Activated T-cell treated with anti-CD3 and anti-CD28 coated beads, Interleukin-2, amount 50 U/mL, for 1 hour (primary cell): ENCODE results near the gene ACD.
A peak's percentile ranks its signal among the peaks of the same experiment; 100 is the strongest.

Source experiments
- DNase-seq: peaks from one replicate; pipeline ENCODE4 v3.0.0-alpha.2; 2020

Gene ACD

DNA sequence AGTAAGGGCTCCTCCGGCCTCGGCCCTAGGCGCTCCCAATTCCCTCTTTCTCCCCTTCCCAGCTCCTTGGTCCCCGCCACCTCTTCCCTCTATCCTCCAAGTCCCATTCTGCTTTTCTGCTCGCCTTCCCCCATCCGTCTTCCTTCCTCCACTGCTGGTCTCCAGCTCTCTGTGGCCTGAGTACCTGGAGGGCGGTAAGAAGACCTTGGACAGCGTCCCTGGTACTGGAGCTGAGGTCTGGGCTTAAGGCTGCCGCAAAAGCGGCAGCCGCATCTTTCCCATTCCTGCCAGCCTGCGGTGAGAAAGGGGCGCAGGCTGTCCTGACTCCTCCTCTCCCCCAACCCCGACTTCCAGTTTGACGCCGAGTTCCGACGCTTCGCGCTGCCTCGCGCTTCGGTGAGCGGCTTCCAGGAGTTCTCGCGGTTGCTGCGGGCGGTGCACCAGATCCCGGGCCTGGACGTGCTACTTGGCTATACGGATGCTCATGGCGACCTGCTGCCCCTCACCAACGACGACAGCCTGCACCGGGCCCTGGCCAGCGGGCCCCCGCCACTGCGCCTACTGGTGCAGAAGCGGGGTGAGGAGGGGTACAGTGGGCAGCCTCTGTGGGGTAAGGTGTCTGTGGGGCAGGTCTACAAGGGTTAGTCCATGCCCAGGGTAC, 1.2 kb upstream of the ACD start:
- DNase-seq: no peak

- DNase-seq: peak; percentile 90
Measured at GRCh38 chr16:67660564-67661028, 536 bp upstream of the ACD start, which contains the start of gene PARD6A. Gene PARD6A (plus strand): TSS chr16:67660960. CDS start chr16:67661039, 79 bp downstream.

- DNase-seq: no peak
Measured at GRCh38 chr16:67658849-67659674, 998 bp downstream of the ACD start.

DNA sequence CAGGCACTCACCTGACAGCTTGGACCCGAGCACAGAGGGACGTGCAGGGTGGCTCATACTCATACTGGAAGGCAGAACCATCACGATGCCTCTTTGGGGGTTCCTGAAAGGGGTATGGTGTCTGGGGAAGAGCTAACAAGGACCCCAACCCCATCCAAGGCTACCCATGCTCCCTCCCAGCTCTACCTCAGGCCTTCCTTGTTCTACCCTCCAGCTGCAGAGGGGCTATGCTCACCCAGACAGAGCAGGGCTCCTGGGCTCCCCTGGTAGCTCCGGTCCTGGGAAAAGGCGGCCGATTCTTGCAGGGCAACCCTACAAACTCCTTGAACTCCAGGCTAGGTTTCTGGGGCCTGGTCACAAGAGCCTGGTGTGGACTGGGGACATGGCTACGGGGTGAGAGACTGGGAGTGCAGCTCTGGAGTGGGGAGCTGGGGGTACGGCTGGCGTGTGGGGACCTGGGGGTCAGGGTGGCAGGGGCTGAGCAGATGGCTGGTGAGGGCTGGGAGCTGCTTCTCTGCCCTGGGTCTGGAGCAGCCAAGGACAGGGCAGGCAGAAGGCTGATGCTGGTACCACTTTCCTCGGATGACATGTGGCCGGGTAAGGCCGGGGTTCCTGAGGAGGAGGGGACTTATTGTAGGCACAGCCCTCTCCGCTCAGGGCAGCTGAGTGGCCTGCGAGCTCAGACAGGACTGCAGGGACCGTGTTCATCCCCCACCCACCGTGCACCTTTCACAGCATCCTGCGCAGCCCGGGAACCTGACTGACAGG, 2.1 kb downstream of the ACD start:
- no peak for DNase-seq

DNA sequence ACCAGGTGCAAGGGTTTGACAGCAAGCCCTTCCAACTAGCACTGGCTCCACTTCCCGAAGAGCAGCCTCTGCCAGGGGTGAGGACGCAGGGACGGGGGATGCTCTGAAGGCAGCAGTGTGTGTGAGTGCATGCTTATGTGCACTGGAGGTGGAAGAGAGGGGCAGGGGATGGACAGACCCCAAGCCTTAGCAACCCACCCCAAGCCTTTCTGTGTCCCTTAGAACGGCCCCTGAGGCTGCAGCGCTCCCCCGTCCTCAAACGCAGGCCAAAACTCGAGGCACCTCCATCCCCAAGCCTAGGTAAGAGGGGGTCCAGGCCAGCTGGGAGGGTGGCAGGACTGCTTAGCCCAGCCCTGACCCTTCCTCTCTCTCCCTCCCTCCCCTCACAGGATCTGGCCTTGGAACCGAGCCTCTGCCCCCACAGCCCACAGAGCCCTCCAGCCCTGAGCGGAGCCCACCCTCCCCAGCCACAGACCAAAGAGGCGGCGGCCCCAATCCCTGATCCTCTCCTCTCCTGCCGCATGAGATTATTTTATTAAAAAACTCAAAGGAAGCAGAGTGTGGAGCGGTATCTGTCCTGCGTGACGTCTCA, 2.9 kb downstream of the ACD start:
- DNase-seq: no peak

DNA sequence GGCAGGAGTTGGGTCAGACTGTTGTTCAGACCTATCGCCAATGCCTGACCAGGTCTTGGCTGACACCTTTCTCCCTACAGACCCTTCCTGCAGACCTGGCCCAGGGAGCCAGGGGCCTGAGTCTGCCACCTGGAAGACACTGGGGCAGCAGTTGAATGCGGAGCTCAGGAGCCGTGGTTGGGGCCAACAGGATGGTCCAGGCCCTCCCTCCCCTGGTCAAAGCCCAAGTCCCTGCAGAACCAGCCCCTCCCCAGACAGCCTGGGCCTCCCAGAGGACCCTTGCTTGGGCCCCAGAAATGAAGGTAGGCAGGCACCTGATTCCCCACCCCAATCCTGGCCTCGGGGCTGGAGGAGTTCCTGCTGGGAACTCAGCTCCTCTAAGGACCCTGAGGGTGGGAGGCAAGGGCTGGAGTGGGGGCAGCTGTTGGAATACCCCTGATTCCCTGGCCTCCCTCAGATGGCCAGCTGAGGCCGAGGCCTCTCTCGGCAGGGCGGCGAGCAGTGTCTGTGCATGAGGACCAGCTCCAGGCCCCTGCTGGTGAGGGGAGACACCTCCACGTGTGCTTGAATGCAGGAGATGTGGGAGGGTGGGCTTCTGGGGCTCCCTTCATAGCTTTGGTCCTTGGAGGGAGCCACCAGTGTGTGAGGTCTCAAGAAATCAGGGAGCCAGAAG, 3.6 kb downstream of the ACD start:
- DNase-seq: no peak

DNA sequence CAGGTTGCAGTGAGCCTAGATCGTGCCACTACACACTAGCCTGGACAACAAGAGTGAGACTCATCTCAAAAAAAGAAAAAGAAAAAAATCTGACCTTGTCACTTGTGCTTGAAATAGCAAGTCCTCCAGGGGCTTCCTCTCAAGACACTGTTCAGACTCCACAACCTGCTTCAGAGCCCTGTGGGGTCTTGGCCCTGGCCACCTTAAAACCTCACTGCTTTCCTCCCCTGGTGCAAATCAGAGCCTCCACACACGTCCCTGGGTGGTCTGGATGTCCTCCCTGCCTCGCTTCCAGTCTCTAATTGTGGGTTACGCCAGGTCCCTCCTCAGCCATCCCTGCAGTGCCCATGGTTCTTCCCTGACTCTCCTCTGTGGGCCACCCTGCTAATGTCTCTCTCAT, 4.7 kb downstream of the ACD start:
- no peak for DNase-seq

- DNase-seq: no peak
Measured at GRCh38 chr16:67654403-67654911, 5.6 kb downstream of the ACD start.

- no peak for DNase-seq
Measured at GRCh38 chr16:67653789-67654402, 6.2 kb downstream of the ACD start.

DNA sequence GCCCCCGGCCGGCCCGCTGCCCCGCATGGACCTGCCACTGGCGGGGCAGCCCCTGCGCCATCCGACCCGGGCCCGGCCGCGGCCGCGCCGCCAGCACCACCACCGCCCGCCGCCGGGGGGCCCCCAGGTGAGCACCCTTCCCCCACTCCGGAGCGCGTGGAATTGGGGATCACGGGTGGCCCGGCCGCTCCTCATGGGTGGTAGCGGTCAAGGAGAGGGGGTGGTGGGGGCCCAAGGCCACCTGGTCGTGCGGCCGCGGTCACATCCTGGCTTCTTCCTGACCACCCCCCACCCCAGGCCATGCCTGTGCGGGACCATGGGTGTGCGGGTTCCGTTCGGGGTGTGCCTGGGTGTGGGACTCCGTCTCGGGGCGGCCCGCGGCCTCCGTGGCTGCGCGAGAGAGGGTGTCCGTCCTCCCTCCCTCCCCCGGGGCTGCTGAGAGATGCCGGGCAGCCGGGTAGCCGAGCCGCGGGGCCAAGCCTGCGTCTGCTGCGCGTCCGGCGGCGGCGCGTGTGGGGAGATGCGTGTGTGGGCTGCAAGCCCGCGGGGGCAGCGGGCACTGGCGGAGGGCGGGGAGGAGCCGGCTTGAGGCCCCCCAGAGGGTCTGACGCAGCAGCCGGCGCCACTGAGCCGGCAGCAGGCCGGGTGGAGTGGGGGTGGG, 6.8 kb downstream of the ACD start:
- no peak for DNase-seq

DNA sequence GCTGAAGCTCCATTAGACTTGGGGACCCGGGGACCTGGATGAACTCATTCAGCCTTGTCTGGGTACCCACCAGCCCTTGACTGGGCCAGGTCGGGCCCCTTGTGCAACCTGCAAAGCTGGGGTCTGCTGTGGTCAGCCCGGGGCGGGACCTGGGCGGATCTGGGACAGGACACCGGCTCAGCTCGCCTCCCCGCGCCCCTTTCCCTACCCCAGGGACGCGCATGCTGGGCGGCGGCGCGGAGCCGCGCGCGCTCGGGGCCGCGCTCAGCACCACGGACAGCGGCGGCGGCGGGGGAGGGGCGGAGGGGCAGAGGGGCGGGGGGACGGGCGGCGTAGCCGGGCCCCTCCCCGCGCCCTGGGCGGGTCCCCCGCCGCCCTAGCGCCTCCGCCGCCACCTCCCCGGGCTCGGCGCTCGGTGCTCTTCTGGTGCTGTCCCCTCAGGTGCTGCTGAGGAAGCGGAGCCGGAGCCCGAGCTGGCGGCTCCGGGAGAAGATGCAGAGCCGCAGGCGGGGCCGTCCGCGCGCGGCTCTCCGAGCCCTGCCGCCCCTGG, 7.4 kb downstream of the ACD start:
- no peak for DNase-seq

DNA sequence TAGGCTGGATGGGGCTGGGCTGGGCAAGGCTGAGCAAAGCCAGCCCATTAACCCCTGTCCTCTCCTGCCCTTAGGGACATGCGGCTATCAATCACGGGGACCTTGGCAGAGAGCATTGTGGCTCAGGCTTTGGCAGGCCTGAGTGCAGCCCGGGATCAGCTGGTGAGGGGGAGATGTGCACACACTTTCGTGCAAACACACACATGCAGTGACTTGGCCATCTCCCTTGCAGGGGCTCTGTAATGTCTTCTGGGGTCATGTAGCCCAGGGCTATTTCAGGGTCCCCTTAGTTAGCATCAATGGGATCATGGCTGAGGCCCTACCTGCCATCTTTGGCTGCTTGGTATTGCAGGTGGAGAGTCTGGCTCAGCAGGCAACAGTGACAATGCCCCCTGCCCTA, 8.2 kb downstream of the ACD start:
- no peak for DNase-seq

DNA sequence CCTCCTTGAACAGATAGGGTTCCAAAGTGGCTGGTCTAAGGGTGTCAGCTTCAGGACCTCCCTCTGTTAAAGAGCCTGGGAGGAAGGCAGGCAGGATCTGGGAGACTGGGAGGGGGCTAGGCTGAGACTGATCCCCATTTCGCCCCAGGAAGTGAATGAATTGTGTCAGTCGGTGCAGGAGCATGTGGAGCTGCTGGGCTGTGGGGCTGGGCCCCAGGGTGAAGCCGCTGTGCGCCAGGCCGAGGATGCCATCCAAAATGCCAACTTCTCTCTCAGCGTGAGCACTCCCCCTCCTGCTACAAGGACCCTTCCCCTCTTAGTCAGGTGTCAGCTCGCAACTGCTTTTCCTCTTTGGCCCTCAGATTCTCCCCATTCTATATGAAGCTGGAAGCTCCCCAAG, 9.0 kb downstream of the ACD start:
- DNase-seq: no peak

DNA sequence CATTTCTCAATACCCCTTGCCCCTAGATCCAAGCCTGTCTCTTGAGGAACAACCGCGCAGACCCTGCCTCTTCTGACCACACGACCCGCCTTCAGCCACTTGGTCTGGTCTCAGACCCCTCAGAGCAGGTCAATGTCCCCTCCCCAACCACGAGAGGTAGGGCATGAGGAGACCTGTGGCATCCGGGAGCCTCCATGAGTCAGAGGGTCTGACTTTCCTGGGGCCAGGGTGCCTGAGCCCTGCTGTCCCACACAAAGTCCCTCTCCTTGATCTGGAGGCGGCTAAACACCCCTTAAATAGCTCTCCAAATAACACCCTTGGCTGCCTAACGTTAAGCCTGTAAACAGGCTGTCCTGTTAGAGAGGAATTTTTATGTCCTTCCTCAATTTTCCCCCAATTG, 10.0 kb downstream of the ACD start:
- no peak for DNase-seq

DNA sequence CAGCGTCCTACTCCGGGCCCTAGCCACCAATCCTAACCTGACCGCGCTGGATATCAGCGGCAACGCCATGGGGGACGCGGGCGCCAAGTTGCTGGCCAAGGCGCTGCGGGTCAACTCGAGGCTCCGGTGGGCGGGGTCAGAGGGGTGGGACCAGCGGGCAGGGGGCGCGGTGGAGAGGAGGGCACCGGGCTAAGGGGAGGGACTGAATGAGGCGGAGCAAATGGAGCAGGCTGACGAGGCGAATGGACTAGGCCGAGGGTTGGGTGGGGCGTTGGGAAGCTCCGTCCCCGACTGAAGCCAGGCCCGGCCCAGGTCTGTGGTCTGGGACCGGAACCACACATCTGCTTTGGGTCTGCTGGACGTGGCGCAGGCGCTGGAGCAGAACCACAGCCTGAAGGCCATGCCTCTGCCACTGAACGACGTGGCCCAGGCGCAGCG, 10.5 kb downstream of the ACD start:
- DNase-seq: no peak

DNA sequence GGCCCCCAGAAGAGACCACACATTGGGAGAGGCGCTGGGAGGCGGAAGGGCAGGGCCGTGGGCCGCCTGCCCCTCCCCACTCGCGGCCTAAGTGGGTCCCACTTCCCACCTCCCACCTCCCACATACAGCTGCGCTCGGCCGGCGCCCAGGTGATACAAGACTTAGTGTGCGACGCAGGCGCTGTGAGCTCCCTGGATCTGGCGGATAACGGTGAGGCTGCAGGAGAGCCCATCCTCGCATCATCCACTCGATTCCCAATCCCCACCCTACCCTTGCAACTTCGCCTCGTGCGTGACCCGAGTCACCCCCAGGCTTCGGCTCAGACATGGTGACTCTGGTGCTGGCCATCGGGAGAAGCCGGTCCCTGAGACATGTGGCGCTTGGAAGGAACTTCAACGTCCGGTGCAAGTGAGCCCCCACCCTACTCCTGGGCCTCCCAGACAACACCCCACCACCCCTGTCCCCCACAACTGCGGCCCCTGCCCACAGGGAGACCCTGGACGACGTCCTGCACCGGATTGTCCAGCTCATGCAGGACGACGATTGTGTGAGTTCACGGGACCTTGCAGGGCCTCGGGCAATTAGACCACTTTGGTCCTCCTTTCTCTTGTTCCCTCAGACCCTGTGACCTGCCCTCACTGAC, 11.2 kb downstream of the ACD start:
- DNase-seq: no peak

DNA sequence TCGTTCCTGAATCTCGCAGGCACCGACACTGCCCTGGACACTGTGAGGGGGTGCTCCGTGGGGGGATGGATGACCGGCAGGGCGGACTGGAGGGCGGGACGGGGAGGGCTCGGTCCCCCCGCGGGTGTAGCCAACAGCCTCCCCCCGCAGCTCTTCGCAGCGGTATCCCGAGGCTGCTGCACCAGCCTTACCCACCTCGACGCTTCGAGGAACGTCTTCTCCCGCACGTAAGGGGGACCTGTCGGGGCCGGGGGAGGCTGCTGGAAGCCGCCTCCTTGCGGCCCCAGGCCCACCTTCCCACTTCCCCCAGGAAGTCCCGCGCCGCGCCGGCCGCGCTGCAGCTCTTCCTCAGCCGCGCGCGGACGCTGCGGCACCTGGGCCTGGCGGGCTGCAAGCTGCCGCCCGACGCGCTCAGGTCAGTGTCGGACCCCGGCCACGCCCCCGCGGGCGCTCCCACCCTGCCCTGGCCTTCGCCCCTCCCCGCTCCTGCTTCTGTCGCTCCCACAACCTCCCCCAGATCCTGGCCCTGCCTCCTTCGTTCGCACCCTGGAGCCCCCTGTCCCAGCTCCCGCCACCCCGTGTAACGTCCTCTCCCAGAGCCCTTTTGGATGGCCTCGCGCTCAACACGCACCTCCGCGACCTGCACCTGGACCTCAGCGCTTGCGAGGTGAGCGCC, 11.8 kb downstream of the ACD start:
- DNase-seq: no peak

- no peak for DNase-seq
Measured at GRCh38 chr16:67647681-67648080, 12.4 kb downstream of the ACD start.

DNA sequence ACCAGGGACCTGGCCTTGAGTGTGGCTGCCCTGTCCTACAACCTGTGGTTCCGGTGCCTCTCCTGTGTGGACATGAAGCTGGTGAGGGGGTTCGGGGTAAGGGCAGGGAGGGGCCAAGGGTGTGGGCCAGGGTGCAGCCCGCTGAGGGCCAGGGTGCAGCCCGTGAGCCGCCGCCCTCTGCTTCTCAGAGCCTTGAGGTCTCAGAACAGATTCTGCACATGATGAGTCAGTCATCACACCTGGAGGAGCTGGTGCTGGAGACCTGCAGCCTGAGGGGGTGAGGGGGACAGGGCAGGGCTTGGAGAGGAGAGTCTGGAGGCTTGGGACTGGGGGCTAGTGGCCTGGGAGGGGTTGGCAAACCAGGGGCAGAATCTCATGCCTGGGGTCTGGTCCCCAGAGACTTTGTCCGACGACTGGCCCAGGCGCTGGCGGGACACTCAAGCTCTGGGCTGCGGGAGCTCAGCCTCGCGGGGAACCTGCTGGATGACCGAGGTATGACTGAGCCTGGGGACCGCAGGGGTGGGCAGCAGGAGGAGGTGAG, 12.9 kb downstream of the ACD start:
- DNase-seq: no peak
